Measurements from ENCODE around the gene SP6.

SP6 gene

GRCh38 chr17:47797797-47798196, 53.2 kb downstream of the SP6 start:
- Histone ChIP-seq H3K56ac (ENCODE audit: low read length) (no peak overlapping the region), H3K27me3 (ENCODE audit: insufficient read depth, low read length, poor library complexity) (no peaks in the 10 kb centered on the region)
- WGBS (ENCODE audit: extremely low coverage, insufficient coverage, low lambda C conversion rate): no CpG with 5 or more reads among the region's 2 CpGs

More at GRCh38 chr17:47797797-47798196, 53.2 kb downstream of the SP6 start:
- H3K4me1 ChIP-seq (ENCODE audit: control insufficient read depth, low read depth, low read length): no peaks in the 10 kb centered on the region
- no peak overlapping the region for H2BK15ac ChIP-seq (replicated peaks; ENCODE audit: low read depth)
- H4K8ac ChIP-seq (ENCODE audit: low read depth, low read length): no peak overlapping the region
- DNase-seq: peak; percentile 18
- no peak overlapping the region for H4K5ac ChIP-seq (ENCODE audit: low read length)
- H3K79me1 ChIP-seq (ENCODE audit: low read length): no peaks in the 10 kb centered on the region
- H3K18ac ChIP-seq (ENCODE audit: low read length): no peak overlapping the region
- H3K23ac ChIP-seq (ENCODE audit: low read length): no peak overlapping the region
- H3K4me3 ChIP-seq (ENCODE audit: low read length): no peak overlapping the region
- H2AK5ac ChIP-seq (ENCODE audit: low read length): no peak overlapping the region
- H2BK5ac ChIP-seq (ENCODE audit: low read length): no peak overlapping the region
- no peak overlapping the region for H3K4ac ChIP-seq (ENCODE audit: low read depth, low read length)
- H3K27ac ChIP-seq (ENCODE audit: low read depth, low read length): no peak overlapping the region
- H3K4me2 ChIP-seq (ENCODE audit: low read length): no peak overlapping the region
- no peaks in the 10 kb centered on the region for H3K36me3 ChIP-seq (ENCODE audit: control insufficient read depth, insufficient read depth, low read length)
- H3K9ac ChIP-seq (ENCODE audit: low read length): no peak overlapping the region
- H2BK120ac ChIP-seq (ENCODE audit: low read depth, low read length): no peak overlapping the region
- H3K79me2 ChIP-seq (ENCODE audit: control insufficient read depth, insufficient read depth, low read length): no peaks in the 10 kb centered on the region

All from mesendoderm (in vitro differentiated cells).